ELF-1 (cell line): Measurements from ENCODE around the gene SYK.

Experiments
- DNase-seq: peaks from one replicate; pipeline ENCODE4 v3.0.0-alpha.2; 2016; ENCODE audit warnings: low read depth, low spot score

Gene SYK

DNA sequence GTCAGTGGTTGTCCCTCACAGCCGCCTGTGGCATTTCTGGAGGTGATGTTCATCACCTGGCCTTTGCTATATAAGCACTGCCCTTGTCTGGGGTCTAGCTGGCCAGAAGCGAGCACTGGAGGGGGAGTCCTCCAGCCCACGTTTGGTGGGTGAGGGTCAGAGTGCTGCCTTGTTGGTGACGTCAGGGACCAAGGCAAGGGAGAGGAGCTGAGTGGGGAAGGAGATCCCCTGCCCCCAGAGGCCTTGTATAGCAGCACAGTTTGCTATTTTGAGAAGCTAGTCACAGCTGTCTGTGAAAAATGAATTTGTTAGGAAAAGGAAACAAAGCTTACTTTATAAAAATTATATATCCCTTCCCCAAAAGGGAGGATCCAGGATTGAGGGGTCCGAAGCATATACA lies 49.8 kb downstream of the SYK start:
- no peak for DNase-seq

DNA sequence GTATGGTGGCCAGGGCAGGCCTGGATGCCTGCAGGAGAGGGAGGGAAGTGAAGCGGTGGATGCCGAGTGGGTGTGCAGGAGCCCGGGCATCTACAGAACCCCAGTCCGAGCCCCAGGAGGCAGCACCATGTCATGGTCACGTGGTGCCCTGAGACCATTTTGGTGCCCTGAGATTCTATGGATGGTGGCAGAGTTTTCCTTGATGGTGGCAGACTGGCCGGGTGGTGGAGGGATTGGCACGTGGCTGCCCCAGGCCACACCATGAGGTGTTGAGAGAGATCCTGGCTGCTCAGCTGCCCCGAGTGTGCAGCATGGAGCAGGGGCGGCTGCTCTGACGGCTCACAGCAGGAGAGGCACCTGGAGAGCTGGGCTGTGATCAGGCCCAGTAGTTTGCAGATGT lies 52.3 kb downstream of the SYK start:
- DNase-seq, result no peak

DNA sequence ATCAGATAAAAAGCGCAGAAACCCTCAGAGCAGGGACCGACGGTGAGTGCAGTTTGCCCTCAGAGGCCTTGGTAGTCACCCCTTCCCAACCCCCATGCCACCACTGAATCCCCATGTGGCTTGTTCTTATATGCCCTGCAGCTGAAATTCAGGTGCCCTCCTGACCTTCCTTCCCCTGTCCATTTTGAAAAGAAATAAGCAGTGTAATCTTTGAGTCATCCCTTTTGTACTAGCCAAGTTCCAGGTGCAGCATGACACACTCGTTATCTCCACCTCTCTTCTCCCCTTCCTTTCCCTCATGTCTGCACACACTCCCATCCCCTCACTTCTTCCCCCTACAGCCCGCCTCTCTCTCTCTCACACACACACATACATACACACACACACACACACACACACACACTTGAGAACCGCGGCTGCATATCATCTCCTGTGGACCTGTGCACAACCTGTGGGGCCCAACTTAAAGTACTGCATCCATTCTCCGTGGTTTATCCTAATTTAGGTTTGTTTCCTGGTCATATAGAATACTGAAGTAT lies 53.1 kb downstream of the SYK start:
- no peak for DNase-seq

DNA sequence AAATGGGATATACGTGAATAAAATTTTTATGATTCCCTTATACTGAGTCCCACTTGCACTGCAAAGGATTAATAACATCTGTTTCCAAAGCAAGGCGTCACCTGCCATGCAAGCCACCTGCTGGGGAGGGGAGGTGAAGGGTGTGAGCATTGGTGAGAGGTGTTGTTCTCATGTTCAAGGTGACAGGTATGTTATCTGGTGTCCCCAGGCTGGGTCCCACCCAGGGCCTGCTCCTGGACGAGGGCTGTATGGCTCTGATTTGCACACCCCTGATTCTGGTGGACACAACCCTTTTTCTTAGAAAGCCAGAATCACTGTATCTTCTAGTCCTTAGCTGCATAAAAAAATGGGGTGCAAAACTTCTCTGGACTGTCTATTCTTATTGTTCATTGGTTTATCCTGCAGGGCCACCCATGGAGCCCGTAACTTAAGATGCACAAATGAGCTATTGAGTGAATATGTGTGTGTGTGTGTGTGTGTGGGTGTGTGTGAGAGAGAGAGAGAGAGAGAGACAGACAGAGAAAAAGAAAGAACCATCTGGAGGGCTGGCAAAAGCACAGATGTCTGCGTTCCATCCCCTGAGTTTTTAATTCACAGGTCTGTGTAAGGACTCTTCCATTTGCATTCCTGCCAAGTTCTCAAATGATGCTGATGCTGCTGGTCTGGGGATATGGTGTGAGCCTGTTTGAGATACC lies 53.7 kb downstream of the SYK start:
- DNase-seq, result no peak

DNA sequence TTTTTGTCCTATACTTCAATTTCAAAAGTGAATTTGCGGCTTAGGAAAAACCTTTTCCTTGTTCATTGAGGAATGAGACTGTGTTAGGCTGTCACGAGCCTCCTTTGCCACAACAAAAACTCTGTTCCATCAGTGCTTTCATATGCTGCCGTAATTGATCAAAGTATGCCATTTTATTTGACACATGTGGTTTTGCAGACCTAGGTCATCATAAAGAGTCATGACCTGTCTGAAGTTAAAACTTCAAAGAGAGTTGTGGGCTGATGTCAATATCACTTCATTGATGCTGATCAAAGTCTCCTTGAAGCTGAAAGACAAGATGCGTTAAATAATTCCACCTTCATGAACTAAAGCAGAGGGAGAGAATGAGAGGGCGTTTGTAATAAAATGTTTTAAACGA lies 55.5 kb downstream of the SYK start:
- no peak for DNase-seq

DNA sequence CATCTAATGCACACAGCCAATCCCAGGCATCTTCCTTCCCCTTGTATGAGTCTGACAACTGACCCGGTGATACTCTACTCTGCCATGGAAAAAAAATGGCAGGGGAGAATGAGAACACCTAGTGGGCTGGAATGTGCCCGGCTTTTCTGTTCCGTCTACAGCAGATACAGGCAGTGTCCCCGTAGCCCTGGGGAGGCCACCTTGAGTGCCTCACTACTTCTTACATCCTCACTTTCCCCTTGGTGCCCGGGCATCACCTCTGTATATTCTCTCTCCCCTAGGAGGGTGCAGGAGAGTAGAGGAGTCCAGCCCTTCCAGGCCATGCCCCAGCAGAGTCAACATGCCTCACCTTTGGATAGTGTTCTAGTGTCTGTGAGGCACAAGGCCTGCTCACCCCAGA lies 56.2 kb downstream of the SYK start:
- DNase-seq, result no peak

DNA sequence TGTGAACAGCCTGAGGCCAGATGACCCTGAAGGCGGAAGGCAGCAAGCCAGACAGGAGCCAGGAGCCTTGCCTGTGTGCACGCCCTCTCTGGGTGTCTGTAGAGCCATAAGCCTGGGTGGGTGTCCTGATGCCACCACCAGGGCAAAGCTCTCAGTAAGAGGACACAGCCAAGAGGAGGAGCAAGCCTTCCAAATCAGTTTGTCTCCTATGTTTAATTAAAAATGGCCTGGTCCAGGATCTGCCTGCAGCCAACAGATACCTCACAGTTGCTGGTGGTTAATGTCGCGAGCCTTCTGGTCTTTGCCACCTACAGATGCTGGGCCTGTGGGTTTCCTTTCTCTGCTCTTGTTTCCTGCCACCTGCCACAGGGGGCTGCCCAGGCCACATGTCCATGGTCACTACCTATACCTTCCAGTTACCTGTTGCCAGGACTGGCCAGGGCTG lies 56.9 kb downstream of the SYK start:
- DNase-seq, result no peak

DNA sequence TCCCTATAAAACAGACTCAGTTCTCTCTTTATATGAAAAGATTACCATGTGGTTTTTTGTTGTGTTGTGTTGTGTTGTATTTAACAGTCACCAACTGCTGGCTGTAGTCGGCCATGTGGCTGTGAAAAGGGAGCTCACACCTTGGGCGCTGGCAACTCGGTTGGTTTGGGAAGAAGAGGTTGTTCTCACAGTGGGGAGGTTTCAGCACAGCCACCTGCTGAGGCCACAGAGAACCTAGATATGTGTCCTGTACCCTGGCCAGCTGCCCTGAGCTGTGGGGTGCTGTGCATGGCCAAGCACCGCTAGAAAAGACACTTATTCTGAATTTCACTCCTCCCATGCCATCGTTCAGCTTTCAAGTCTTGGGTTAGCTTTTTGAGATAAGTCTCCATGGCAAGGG lies 58.8 kb downstream of the SYK start:
- DNase-seq, result no peak

DNA sequence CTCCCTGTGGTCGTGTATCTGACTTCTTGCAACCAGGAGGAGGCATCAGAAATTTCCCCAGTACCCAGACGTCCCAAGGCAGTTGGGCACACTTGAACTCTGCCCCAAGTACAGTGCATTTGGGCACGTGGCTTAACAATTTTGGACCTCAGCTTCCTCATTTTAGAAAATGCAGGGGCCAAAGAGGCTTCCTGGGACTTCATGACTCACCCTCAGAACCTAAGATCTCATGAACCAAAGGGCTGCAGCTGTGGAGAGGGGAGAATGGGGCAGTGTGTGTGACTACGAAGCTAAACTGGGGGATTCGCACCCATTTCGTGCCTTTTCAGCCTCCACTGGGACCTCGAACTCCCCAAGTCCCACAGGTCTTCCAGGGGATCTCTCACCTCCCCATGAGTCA lies 59.2 kb downstream of the SYK start:
- DNase-seq, result no peak

DNA sequence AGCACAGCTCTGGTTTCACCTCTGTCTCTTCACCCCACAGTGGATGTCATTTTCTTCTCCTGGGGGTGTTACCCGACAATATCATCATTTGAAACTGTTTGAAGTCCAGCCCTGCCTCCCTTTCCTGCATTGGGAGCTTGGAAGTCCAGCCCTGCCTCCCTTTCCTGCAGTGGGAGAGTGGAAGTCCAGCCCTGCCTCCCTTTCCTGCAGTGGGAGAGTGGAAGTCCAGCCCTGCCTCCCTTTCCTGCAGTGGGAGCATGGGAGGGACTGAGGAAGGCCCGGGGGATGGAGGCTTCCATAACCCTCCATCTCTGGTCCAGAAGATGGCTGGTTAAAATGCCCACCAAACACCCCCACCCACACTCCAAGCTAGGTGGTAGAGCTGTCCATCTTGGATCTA lies 59.8 kb downstream of the SYK start:
- DNase-seq, result no peak

DNA sequence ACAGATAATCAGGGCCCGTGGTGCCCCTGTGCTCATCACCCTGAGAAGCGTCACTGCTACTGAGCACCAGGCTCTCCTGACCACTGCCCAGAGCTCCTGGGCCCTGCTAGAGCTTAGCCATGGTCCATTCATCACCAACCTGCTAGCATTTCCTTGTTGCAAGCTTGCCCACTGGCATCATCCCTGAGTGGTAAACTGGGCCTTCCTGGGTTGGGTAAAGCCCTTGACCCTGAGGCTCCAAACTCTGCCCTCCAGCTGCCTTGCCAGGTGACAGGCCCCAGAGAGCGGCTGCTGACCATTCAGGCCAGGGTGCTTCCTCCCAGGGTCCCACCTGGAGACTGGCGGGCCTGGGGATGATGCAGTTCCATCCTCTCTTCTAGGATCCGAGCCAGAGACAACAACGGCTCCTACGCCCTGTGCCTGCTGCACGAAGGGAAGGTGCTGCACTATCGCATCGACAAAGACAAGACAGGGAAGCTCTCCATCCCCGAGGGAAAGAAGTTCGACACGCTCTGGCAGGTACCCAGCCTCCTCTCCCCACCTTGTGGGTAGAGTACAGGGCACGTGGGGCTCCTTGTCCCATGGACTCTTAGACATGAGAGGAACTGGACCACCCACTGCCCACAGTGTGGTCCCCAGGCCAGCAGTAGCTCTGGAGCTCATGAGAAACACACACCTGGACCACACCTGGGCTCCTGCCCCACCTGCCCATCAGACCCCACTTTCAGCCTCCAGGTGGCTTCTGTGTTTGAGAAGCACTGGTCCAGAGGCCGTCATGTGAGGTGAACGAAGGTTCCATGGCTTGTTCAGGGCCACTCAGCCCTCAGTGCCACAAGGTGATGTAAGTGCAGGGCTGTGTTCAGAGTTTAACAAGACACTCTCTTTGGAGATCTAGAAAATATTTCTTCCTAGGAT lies 60.5 kb downstream of the SYK start:
- no peak for DNase-seq

DNA sequence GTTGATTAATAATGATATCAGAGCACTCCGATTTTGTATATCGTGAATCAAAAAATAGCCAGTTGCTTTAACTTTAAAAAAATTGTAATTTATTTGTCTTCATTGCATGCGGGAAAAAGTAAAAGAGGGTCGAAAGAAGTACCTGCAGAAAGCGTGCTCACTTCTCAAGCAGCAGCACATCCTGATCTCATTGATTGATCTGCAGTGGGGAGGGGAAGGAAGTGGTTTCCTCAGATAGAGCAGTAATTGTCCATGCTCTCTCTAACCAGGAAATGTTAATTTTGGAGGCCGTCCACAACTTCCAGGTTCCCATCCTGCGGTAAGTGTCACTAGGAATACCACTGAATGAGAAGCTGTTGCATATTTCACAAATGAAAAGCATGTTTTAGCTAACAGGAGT lies 63.2 kb downstream of the SYK start:
- no peak for DNase-seq

DNA sequence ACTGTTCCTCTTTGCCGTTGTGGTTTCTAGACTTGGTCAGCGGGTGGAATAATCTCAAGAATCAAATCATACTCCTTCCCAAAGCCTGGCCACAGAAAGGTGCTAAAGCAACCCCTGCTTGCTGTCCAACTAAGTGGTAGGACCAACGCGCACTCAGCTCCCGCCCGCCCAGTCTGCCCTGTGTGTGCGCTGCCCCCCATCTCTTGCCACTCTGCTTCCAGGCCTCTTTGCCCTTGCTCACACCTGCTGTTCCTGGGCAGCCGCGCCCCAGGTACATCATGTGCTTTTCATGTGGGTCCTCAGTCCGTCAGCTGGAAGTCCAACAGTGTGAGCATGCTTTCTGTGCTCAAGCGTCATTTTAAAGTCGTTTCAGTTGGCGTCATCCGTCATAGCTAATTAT lies 65.5 kb downstream of the SYK start:
- no peak for DNase-seq

DNA sequence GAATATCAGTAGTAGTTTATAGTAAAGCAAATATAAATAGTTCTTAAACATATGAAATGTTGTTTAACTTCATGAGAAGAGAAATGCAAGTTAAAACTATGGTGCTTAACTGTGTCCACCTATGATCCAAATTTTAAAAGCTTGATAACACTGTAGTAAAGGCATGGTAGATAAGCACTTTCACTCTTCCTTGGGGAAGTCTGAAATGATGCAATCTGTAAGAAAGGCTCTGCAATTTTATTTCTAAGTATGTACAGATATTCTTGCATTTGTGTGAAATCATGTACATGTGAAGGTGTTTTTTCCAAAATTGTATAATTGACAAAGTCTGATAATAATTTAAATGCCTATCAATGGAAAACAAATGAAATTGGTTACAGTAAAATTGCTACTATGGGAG lies 66.9 kb downstream of the SYK start:
- DNase-seq, result no peak

DNA sequence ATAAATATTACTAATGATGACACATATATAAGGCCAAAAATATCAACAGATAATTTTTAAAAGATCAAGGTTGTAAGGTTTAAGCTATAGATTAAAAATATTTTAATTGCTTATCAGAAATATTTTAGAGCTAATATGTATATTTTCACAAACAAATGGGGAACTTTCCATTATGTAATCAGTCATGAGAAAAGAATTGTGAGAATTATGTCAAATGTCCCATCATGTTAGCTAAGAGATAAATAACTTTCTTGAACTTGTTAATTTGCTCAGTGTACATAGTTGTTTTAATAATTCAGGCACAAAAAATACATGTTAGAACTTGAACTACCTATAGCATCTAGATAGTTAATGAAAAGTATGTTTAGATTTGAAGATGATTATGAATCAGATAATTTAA lies 67.7 kb downstream of the SYK start:
- no peak for DNase-seq

DNA sequence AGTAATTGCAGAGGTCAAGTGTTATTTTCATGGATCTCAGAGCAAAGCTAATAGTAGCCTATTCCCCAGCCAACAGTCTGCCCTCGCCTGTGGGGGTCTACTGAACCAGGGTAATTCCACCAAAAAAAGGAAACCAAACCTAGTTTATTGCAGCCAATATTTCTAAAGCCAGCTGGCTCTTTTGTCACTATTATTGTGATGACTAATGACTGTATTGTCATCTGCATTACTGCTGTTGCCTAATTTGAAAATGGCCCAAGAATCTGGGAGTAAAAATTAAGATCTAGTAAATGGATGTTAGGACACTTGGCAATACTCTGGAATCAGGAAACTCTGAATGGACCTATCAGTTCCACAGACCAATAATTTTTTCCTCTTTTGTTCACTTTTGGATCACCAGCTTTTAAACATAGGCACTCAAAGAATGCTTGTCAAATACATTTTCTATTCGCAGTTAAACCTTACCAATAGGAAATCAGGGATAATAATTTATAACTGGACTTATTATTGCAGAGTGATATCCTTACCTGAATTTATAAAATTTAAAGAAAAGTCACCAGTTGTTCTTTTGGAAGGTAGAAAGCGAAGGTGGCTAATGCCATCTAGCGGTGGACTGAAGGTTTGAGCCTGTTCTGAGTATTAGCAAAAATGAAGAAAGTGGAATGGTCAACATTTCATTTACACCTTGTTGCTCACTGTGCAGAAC lies 69.2 kb downstream of the SYK start:
- DNase-seq, result peak; percentile 28

DNA sequence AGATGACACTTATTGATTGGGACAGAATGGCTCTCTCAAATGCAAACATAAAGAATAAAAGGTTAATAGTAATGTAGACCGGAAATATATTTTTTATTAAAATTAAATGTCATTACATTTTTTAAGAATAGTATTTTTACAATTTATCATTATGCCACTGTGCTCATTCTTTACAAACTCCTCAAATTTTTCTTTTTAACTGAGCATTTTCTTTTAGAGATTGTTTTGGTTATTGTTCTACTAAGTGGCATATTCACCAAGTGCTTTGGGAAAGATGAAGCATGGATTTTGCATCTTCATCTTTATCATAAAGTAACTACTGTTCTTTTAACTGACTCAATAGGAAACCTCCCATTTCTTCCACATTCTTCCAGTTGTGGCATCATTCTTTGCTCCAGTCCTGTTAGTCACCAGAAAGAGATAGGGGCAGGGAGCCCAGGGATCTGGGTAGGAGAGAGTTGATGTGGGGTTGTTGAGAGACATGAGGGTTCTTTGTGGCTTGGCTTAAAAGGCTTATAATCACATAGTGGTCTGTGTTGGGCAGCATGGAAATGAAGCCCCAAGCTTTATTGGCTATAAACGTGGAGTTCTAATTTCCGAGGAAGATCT lies 69.8 kb downstream of the SYK start:
- DNase-seq, result no peak

DNA sequence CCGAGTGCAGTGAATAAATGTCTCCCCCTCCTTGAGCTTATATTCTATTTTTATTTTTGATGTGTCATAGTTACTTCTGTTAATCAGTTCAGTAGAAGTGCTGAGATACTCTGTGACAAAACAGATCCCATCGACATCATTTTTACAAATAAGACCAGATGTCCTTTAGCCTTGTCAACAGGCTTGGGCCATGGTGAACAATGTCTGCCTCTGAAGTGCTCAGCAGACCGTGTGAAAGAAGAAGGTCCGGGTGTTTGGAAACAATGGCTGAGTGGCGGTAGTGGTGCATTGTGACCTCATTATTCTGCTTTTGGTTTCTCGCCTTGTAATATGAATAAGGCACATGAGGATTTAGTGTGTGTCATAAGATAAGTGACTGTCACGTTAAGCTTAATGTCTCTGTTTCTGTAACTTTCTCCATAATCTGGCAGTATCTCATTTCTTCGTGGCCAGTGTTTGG lies 71.2 kb downstream of the SYK start:
- no peak for DNase-seq

DNA sequence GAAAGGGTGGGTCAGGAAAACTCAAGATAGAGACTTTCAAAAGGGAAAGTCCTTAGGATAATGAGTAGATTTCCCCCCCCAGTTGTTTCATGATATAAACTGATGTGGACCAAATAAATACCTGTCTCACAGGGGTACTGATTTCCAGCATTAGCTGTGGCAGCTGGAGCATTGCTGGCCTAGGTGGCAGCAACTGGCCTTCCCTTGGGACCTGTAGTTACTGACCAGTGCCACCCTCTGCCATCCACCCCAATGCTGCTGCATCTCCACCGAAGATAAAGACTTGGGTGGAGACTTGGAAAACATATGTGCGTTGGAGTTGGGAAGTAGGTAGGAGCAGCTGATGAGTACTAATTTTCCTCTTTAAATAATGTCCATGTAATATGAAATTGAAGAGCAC lies 71.8 kb downstream of the SYK start:
- DNase-seq, result no peak

DNA sequence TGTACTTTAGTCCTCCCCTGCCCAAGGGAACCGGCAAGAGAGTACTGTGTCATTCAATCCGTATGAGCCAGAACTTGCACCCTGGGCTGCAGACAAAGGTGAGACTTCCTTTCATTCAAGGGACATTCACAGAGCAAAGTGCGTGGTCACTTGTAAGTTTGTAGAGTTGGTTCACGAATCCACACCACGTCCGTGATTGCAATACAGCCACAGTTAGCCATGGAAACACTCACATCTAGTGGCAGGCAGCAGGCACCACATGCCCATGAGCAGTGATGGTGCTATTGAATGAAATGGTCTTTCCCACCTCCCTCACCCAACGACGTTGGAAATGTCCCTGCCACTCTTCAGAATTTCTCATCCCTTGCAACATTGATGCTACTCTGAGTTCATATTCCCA lies 72.6 kb downstream of the SYK start:
- DNase-seq, result no peak

DNA sequence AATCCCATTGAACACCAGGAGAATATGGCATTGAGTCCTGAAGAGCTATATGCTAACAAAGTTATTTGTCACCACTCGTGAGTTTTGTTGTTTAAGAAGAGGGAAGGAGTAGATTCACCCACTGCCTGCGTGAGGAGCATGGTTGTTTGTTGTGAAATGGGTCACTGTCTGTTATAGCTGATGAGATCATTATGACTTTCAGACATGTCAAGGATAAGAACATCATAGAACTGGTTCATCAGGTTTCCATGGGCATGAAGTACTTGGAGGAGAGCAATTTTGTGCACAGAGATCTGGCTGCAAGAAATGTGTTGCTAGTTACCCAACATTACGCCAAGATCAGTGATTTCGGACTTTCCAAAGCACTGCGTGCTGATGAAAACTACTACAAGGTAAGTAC lies 76.9 kb downstream of the SYK start:
- no peak for DNase-seq

DNA sequence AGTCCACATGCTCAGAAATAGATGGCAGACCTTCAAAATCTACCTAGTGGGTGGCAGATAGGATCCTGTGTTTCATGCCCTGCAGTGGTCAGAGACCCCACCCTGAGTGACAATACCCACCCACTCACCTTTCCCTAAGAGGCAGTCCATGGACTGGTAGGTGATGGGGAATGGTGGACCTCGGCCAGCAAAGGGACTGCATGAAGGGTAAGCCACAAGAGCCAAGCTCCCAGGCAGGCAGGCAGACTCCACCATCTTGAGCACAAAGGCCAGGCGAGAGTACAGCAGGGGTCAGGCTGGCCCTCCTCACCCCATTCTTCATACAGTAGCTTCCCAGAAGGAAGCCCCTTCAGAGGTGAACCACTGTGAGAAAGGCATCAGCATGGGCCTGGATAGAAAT lies 78.4 kb downstream of the SYK start:
- no peak for DNase-seq
